K562 (cell line): Measurements from ENCODE around the gene NUDCD3. TPM values are rescaled to one million over a fixed set of nuclear protein-coding genes. Genes with fewer than 3 reads are reported as not detected.

Experiments used
- CTCF ChIP-seq, 3 experiments: IDR thresholded peaks in 2 of 3; conservative IDR thresholded peaks in 1 of 3; 2 replicates each; pipeline ENCODE4 v1.5.1; 2011 to 2012; ENCODE audit warnings: low read length in 3 of 3, mild to moderate bottlenecking in 3 of 3, control low read depth in 2 of 3, improper control_type of control experiment in 1 of 3, inconsistent platforms in 1 of 3, low read depth in 1 of 3, mixed read lengths in 1 of 3, moderate library complexity in 1 of 3; ENCODE audit not compliant: insufficient read depth in 2 of 3
- MGA ChIP-seq: fragments of 450-650 bp; IDR thresholded peaks from 2 replicates; pipeline ENCODE4 v1.6.1; 2016; ENCODE audit warnings: mild to moderate bottlenecking, moderate library complexity
- POLR3G ChIP-seq: IDR thresholded peaks from 2 replicates; pipeline ENCODE4 v1.6.1; 2011; ENCODE audit not compliant: insufficient read length, insufficient replicate concordance; ENCODE audit errors: extremely low read depth
- RAD21 ChIP-seq, 2 experiments: fragments of 250-450 bp in 1 of 2; fragments of 450-650 bp in 1 of 2; sonication (Bioruptor Pico) in 1 of 2; formaldehyde crosslinking in 1 of 2; IDR thresholded peaks in 1 of 2; conservative IDR thresholded peaks in 1 of 2; 2 replicates each; pipeline versions ENCODE4 v1.4.0 to v1.8.0; 2020 to 2022; ENCODE audit warnings: mild to moderate bottlenecking in 2 of 2, moderate library complexity in 1 of 2
- USF1 ChIP-seq: sonication (generic); formaldehyde crosslinking; IDR thresholded peaks from 2 replicates; pipeline ENCODE4 v1.9.0; 2022; ENCODE audit warnings: mild to moderate bottlenecking, missing genetic modification reagents
- ZBTB33 ChIP-seq: sonication (generic); formaldehyde crosslinking; IDR thresholded peaks from 2 replicates; pipeline ENCODE4 v1.8.1; 2023; ENCODE audit warnings: mild to moderate bottlenecking, missing genetic modification reagents
- ZFX ChIP-seq: sonication (generic); formaldehyde crosslinking; IDR thresholded peaks from 2 replicates; pipeline ENCODE4 v1.8.0; 2022; ENCODE audit warnings: mild to moderate bottlenecking, missing genetic modification reagents, moderate library complexity
- ZNF263 ChIP-seq: sonication (generic); formaldehyde crosslinking; IDR thresholded peaks from 2 replicates; pipeline ENCODE4 v1.8.0; 2022; ENCODE audit warnings: mild to moderate bottlenecking, missing genetic modification reagents, borderline replicate concordance
- ZNF766 ChIP-seq: fragments of 200-800 bp; sonication (Bioruptor generic); conservative IDR thresholded peaks from 2 replicates; pipeline ENCODE4 v1.6.1; 2016; ENCODE audit warnings: missing genetic modification characterization, missing compliant biosample characterization
- polyA plus RNA-seq, 8 experiments: library from polyadenylated mRNA; depleted of rRNA in 4 of 8; stranded (reverse) in 5 of 8; unstranded in 3 of 8; fragments of >200 nt; fragmentation: Nextera tagmentation in 2 of 8; fragmentation: Illumina TruSeq in 1 of 8; extraction: Ambion mirVana in 2 of 8; extraction: Trizol in 1 of 8; gene quantifications; 2 replicates each; pipeline versions ENCODE4 v1.2.1 to v1.2.3, GENCODE V29; 2011 to 2014; ENCODE audit warnings: inconsistent platforms in 1 of 8, missing spikeins in 1 of 8
- total RNA-seq, 7 experiments: library from RNA; depleted of rRNA in 6 of 7; stranded (reverse); fragments of >200 nt in 6 of 7; fragmentation: Illumina TruSeq in 2 of 7; extraction: Trizol in 2 of 7; gene quantifications; 2 replicates each; pipeline versions ENCODE4 v1.2.1 to v1.2.3, GENCODE V29; 2011 to 2021; ENCODE audit warnings: low replicate concordance in 1 of 7

Gene NUDCD3
- total and polyA plus RNA-seq, 9 of the 15 experiments (the other 6 are each of a cell fraction or from before 2014, with no cell fraction given): 24.8 to 64.2 (median 42.6) TPM

GRCh38 chr7:44534501-44534900, 44.0 kb upstream of the NUDCD3 start (continued):
- TF ChIP-seq MGA (no peak), ZFX (CRISPR knock-in tag) (no peak), RAD21 (CRISPR knock-in tag; conservative IDR thresholded peaks at IDR 0.05 in 1 of 2, IDR thresholded peaks at IDR 0.05 in 1 of 2) (peak in 1 of 2 experiments; percentile 43; a peak in 2 of 4 replicates), CTCF (IDR thresholded peaks at IDR 0.05 in 2 of 3, conservative IDR thresholded peaks at IDR 0.05 in 1 of 3; ENCODE audit: insufficient read depth in 2 of 3, low read depth in 1 of 3, low read length in 3 of 3) (peak; percentile 77 to 89 (median 82)), ZNF263 (CRISPR knock-in tag) (no peak), ZNF766 (CRISPR knock-in tag) (no peak), USF1 (CRISPR knock-in tag) (no peak), POLR3G (no peak), ZBTB33 (CRISPR knock-in tag) (no peak)
